Neural progenitor cell (in vitro differentiated cells): ENCODE results near the gene STK24.

Experiments
- CTCF ChIP-seq: fragments of 200-600 bp; sonication (generic); IDR thresholded peaks from 2 replicates; pipeline ENCODE4 v1.5.1; 2017; ENCODE audit warnings: antibody characterized with exemption, mild to moderate bottlenecking
- EZH2 ChIP-seq: fragments of 200-600 bp; sonication (generic); IDR thresholded peaks from 2 replicates; pipeline ENCODE4 v1.6.1; 2017; ENCODE audit warnings: antibody characterized with exemption, mild to moderate bottlenecking, moderate library complexity
- EZH2phosphoT487 ChIP-seq: fragments of 200-600 bp; sonication (generic); IDR thresholded peaks from 2 replicates; pipeline ENCODE4 v1.6.1; 2017; ENCODE audit warnings: antibody characterized with exemption

DNA sequence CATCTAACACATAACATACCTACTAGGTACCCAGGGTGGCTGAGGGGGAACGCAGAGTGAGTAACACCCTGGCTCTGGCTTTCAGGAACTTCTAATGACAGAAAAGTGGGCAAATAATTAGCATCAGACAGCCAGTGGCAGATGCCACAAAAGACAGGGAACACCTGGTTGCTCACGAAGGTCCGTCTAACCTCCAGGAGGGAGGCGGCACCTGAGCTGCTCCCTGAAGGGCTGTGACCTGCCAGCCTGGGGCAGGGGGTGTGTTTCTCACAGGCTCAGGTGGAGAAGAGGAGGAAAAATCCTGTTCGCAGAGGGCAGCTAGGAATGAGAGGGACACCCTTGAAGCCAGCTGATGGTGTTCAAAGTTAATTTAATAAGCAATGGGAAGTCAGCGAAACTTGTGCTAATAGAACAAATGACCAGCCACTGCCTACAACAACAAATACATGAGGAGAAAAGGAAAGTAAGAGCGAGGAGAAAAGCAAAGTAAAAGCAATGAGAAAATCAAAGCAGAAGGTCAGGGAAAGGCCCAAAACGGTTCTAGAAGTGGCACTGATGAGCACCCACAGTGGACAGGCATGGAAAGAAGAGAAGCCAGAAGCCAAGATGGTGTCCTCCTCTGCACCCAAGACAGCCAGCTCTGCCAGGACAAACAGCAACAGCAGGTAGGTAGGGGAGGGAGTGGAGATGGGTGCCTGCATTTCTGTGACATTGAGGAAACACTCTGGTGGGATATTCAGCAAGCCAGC, 87.3 kb downstream of the STK24 start:
- TF ChIP-seq CTCF (no peak), EZH2phosphoT487 (no peak), EZH2 (no peak)
